ENCODE results near the gene FOXF1. TPM values are rescaled to one million over a fixed set of nuclear protein-coding genes. Genes with fewer than 3 reads are reported as not detected.

FOXF1 gene
- total and polyA plus RNA-seq, 8 donors, result 21.7 to 51.1 (median 41.0) TPM

- ATAC-seq, result no peak
- TF ChIP-seq CTCF (IDR thresholded peaks at IDR 0.05), result no peak
- H3K9me3 ChIP-seq, result no peaks in the 10 kb centered on the region
- H3K4me3 ChIP-seq, result no peak overlapping the region
- no peaks in the 10 kb centered on the region for H3K27me3 ChIP-seq
- no peak for DNase-seq
- H3K27ac ChIP-seq, result no peak overlapping the region
- H3K36me3 ChIP-seq, result peaks cover 0 to 57% of the 10 kb centered on the region in 2 donors
- H3K4me1 ChIP-seq, result no peaks in the 10 kb centered on the region
- intact Hi-C loops (cut with DNase I), result no loop called here
Measured at GRCh38 chr16:86533767-86534351, 23.5 kb downstream of the FOXF1 start.

GRCh38 chr16:86534779-86535615 is 24.7 kb downstream of the FOXF1 start:
- DNase-seq (peak in 1 of 4 donors; percentile 37), ATAC-seq (no peak)
- peaks cover 0 to 68% of the 10 kb centered on the region in 2 donors for H3K36me3 ChIP-seq
- H3K27ac ChIP-seq, result no peak overlapping the region
- intact Hi-C loops (cut with DNase I), result no loop called here
- no peak overlapping the region for H3K4me3 ChIP-seq
- no peaks in the 10 kb centered on the region for H3K4me1 ChIP-seq
- no peak for TF ChIP-seq CTCF (IDR thresholded peaks at IDR 0.05)
- no peaks in the 10 kb centered on the region for H3K27me3 ChIP-seq
- H3K9me3 ChIP-seq, result no peaks in the 10 kb centered on the region

- DNase-seq (peak in 1 of 4 donors; percentile 33), ATAC-seq (no peak)
- no peaks in the 10 kb centered on the region for H3K4me1 ChIP-seq
- H3K27ac ChIP-seq, result no peak overlapping the region
- no peaks in the 10 kb centered on the region for H3K27me3 ChIP-seq
- peaks cover 0 to 74% of the 10 kb centered on the region in 2 donors for H3K36me3 ChIP-seq
- no peak overlapping the region for H3K4me3 ChIP-seq
- intact Hi-C loops (cut with DNase I), result no loop called here
- TF ChIP-seq CTCF (IDR thresholded peaks at IDR 0.05), result no peak
- no peaks in the 10 kb centered on the region for H3K9me3 ChIP-seq
Measured at GRCh38 chr16:86536621-86537020, 26.3 kb downstream of the FOXF1 start.

GRCh38 chr16:86537486-86537885 is 27.2 kb downstream of the FOXF1 start:
- H3K27me3 ChIP-seq, result no peaks in the 10 kb centered on the region
- intact Hi-C loops (cut with DNase I), result no loop called here
- DNase-seq (no peak), ATAC-seq (no peak)
- H3K4me3 ChIP-seq, result no peak overlapping the region
- no peak for TF ChIP-seq CTCF (IDR thresholded peaks at IDR 0.05)
- no peaks in the 10 kb centered on the region for H3K4me1 ChIP-seq
- peaks cover 0 to 74% of the 10 kb centered on the region in 2 donors for H3K36me3 ChIP-seq
- H3K27ac ChIP-seq, result no peak overlapping the region
- H3K9me3 ChIP-seq, result no peaks in the 10 kb centered on the region

GRCh38 chr16:86538196-86538780 is 28.0 kb downstream of the FOXF1 start:
- H3K9me3 ChIP-seq, result no peaks in the 10 kb centered on the region
- intact Hi-C loops (cut with DNase I), result no loop called here
- no peak overlapping the region for H3K27ac ChIP-seq
- H3K27me3 ChIP-seq, result no peaks in the 10 kb centered on the region
- no peak overlapping the region for H3K4me3 ChIP-seq
- ATAC-seq (no peak), DNase-seq (peak in 1 of 4 donors; percentile 64)
- H3K36me3 ChIP-seq, result peaks cover 0 to 80% of the 10 kb centered on the region in 2 donors
- no peaks in the 10 kb centered on the region for H3K4me1 ChIP-seq
- no peak for TF ChIP-seq CTCF (IDR thresholded peaks at IDR 0.05)
